Left forelimb (tissue), 1 donor: ENCODE results near the gene GP9.
"Not testable (repeated sequence)": the region's sequence is repeated elsewhere in the genome, so short reads cannot be mapped to it uniquely, and the experiment has no call there.

Source experiments
- DNase-seq: peaks from one replicate; pipeline ENCODE4 v3.0.0-alpha.2; 2018; ENCODE audit warnings: low spot score

The GP9 gene

DNA sequence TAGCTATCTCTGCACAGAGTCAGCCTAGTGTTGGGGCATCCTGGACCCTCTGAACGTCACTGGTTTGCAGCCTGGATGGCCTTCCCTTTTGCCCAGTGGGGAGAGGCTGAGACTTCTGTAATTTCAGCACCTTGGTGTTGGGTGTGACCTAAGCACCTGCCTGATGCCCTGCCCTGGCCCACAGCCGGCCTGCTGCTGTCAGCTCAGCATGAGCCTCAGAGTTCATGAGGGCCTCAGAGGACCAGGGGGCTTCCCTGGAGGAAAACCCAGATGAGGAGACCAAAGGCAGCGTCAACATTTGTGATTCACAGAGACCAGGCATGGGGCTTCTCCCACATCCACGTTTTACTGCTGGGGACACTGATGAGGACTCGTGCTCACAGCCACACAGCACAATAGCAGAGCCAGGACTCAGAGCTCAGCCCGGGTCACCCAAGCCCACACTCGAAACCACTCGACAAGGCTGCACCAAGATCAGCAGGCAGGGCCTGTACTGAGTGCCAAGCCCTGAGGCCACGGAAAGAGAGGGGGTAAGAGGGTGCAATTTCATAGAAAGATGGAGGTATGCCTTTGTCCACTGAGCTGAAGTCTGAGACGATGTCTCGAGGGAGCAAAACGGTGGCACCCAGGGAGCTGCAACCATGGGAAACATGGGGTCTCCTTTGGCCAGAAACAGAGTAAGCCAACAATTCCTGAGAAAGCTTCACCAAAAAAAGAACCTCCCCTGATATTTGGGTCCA is 9.9 kb upstream of the GP9 start:
- no peak for DNase-seq

- DNase-seq, result no peak
Observed at GRCh38 chr3:129051871-129052340, 8.7 kb upstream of the GP9 start.

GRCh38 chr3:129052675-129053074 is 7.9 kb upstream of the GP9 start:
- DNase-seq, result no peak

- DNase-seq, result no peak
Observed at GRCh38 chr3:129054605-129055104, 5.9 kb upstream of the GP9 start.

DNA sequence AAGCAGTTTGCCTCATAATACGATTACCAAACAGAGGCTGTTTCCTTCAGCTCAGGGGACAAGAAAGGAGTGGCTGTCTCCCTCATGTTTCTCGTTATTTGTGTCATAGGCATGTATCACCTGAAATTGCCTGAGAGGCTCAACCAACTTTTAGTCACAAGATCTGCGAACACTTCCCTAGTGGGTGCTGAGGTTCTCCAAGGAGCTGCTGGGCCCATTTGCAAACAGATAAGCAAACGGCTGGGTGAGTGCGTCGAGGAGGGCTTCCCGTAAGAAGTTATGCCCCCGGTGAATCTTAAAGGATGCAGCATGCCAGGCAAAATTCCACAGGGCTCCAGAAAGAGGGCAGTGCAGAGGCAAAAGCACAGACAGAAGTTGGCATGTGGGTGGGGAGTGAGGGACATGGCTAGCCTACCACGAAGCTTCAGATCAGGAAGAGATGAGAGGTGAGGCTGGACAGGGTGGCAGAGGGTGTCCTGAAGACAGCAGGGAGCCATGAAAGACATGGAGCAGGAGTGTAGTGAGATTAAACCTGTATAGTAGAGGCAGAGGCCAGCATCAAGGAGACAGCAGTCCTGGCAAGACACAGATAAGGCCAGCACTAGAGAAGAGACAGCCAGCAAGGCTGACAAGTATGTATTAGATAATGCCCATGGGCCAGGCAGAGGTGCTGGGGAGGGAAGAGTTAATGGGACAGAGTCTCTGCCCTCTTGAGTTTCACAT is 4.0 kb upstream of the GP9 start:
- DNase-seq, result no peak

DNA sequence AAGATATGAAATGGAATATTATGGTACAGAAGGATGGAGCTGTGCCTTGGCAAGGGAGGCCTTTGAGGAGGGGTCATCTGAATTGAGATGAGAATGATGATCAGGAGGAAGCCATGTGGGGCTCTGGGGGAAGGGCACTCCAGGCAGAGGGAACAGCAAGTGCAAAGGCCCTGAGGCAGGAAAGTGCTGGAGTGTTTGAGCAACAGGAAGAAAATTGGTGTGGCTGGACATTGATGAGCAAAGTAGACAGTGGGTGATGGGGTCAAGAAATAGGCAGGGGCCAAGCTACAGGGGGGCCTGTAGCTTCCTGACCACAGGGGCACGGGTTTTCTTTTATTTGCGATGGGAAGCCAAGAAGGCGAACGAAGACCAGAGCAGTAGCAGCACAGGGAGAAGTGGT is 3.3 kb upstream of the GP9 start:
- DNase-seq, result no peak

GRCh38 chr3:129058441-129059200 is 2.0 kb upstream of the GP9 start:
- DNase-seq, result no peak

GRCh38 chr3:129059311-129059958 is 1.1 kb upstream of the GP9 start:
- DNase-seq, result no peak

- no peak for DNase-seq
Observed at GRCh38 chr3:129061023-129061887, 676 bp downstream of the GP9 start.

GRCh38 chr3:129061888-129062834 is 1.6 kb downstream of the GP9 start:
- no peak for DNase-seq

DNA sequence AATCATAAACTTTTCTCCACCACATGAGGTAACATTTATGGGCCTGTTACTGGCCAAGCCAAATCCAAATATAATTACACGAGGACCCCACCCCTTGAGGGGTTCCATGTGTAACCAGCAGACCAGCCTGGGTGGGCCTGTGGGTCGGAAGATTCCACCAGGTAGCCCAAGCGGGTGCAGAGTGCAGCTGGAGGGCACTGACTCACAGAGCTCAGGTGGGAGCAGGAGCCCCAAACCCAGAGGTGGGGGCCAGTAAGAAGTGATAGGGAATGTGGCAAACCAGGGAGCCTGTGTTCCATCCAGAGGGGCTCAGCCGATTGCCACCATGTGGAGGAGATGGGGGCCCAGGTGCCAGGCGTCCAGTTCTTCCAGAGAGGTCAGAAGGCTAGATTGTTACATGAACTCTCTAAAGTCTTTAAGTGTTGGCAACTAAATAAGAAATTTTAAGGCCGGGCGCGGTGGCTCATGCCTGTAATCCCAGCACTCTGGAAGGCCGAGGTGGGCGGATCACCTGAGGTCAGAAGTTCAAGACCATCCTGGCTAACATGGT is 2.6 kb downstream of the GP9 start:
- DNase-seq, result no peak

- DNase-seq, result no peak
Observed at GRCh38 chr3:129063841-129064482, 3.4 kb downstream of the GP9 start.

GRCh38 chr3:129065016-129065719 is 4.6 kb downstream of the GP9 start:
- DNase-seq, result no peak

GRCh38 chr3:129065720-129066073 is 5.1 kb downstream of the GP9 start:
- no peak for DNase-seq

DNA sequence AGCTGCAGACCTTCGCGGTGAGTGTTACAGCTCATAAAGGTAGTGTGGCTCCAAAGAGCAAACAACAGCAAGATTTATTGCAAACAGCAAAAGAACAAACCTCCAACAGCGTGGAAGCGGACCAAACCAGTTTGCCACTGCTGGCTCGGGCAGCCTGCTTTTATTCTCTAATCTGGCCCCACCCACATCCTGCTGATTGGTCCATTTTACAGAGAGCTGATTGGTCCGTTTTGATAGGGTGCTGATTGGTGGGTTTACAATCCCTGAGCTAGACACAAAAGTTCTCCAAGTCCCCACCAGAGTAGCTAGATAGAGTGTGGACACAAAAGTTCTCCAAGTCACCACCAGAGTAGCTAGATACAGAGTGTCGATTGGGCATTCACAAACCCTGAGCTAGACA is 7.1 kb downstream of the GP9 start:
- DNase-seq, result not testable (repeated sequence)

- no peak for DNase-seq
Observed at GRCh38 chr3:129068291-129068886, 7.8 kb downstream of the GP9 start.

DNA sequence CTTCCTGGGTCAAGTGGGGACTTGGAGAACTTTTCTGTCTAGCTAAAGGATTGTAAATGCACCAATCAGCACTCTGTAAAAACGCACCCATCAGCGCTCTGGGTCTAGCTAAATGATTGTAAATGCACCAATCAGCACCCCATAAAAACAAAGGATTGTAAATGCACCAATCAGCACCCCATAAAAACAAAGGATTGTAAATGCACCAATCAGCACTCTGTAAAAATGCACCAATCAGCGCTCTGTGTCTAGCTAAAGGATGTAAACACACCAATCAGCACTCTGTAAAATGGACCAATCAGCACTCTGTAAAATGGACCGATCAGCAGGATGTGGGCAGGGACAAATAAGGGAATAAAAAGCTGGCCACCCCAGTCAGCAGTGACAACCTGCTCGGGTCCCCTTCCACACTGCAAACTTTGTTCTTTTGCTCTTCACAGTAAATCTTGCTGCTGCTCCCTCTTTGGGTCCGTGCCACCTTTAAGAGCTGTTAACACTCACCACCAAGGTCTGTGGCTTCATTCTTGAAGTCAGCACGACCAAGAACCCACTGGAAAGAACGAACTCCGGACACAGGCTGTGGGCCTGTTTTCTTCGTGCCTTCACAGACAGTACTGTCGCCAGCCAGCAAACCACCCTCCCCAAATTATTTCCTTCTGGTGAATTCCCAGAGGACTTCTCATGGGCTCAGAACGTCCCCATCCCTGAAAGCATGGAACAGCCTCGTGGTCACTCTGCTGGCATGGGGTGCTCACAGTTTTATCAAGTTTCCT is 8.9 kb downstream of the GP9 start:
- not testable (repeated sequence) for DNase-seq
